Duodenal mucosa (tissue), 2 donors: Measurements from ENCODE around the gene VASN.
"Not testable (repeated sequence)": the region's sequence is repeated elsewhere in the genome, so short reads cannot be mapped to it uniquely, and the experiment has no call there.

Experiments
- H3K27ac ChIP-seq: one replicate; pipeline ENCODE4 v1.7.0; 2013; ENCODE audit warnings: low read depth, low read length
- H3K27me3 ChIP-seq, 2 donors: one replicate each; pipeline ENCODE4 v1.7.0; 2013; ENCODE audit warnings: low read length in 2 of 2, control low read depth in 1 of 2; ENCODE audit not compliant: insufficient read depth in 2 of 2, control insufficient read depth in 1 of 2
- H3K36me3 ChIP-seq, 2 donors: one replicate each; pipeline ENCODE4 v1.7.0; 2013; ENCODE audit warnings: low read length in 2 of 2, control low read depth in 1 of 2; ENCODE audit not compliant: insufficient read depth in 2 of 2, control insufficient read depth in 1 of 2
- H3K4me1 ChIP-seq, 2 donors: one replicate each; pipeline ENCODE4 v1.7.0; 2013; ENCODE audit warnings: low read length in 2 of 2, control low read depth in 1 of 2; ENCODE audit not compliant: insufficient read depth in 2 of 2, control insufficient read depth in 1 of 2
- H3K4me3 ChIP-seq, 2 donors: one replicate each; pipeline ENCODE4 v1.7.0; 2013; ENCODE audit warnings: low read length in 2 of 2, low read depth in 1 of 2
- H3K9ac ChIP-seq, 2 donors: one replicate each; pipeline ENCODE4 v1.7.0; 2013; ENCODE audit warnings: low read length in 2 of 2, low read depth in 1 of 2
- H3K9me3 ChIP-seq, 2 donors: one replicate each; pipeline ENCODE4 v1.7.0; 2013; ENCODE audit warnings: low read length in 2 of 2, control low read depth in 1 of 2; ENCODE audit not compliant: control insufficient read depth in 1 of 2

VASN gene

GRCh38 chr16:4328782-4329775 lies 42.6 kb upstream of the VASN start:
- no peaks in the 10 kb centered on the region for H3K36me3 ChIP-seq
- H3K9me3 ChIP-seq, result no peaks in the 10 kb centered on the region
- H3K27me3 ChIP-seq, result peaks cover 0 to 16% of the 10 kb centered on the region in 2 donors
- H3K4me3 ChIP-seq, result no peak overlapping the region
- H3K4me1 ChIP-seq, result peaks cover 11 to 17% of the 10 kb centered on the region in 2 donors
- H3K27ac ChIP-seq, result peak overlapping the region; percentile 62
- peak overlapping the region in 1 of 2 donors; percentile 33 for H3K9ac ChIP-seq

- Histone ChIP-seq H3K9ac (no peak overlapping the region), H3K27me3 (peaks cover 0 to 16% of the 10 kb centered on the region in 2 donors), H3K4me1 (peaks cover 11 to 17% of the 10 kb centered on the region in 2 donors), H3K4me3 (no peak overlapping the region), H3K36me3 (peaks cover 0 to 6% of the 10 kb centered on the region in 2 donors), H3K27ac (no peak overlapping the region), H3K9me3 (no peaks in the 10 kb centered on the region)
Observed at GRCh38 chr16:4330277-4330874, 41.3 kb upstream of the VASN start.

DNA sequence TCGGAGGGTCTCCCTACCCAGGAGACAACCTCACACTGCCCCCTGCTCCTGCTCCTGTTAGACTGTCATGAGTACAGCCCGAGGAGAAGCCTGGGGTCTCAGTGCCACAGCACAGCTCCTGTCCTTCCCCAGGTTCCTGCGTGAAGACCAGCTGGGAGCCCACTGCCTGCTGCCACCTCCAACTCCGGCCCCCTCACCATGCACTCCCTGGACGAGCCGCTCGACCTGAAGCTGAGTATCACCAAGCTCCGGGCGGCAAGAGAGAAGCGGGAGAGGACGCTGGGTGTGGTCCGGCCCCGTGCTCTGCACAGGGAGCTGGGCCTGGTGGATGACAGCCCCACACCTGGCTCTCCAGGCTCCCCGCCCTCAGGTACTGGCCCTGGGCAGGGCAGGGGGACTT lies 39.6 kb upstream of the VASN start:
- Histone ChIP-seq H3K4me3 (no peak overlapping the region), H3K27me3 (peaks cover 0 to 16% of the 10 kb centered on the region in 2 donors), H3K9ac (no peak overlapping the region), H3K27ac (no peak overlapping the region), H3K36me3 (peaks cover 0 to 6% of the 10 kb centered on the region in 2 donors), H3K4me1 (peaks cover 11 to 17% of the 10 kb centered on the region in 2 donors), H3K9me3 (no peaks in the 10 kb centered on the region)

- Histone ChIP-seq H3K9me3 (no peaks in the 10 kb centered on the region), H3K27ac (no peak overlapping the region), H3K4me3 (no peak overlapping the region), H3K4me1 (peaks cover 11 to 17% of the 10 kb centered on the region in 2 donors), H3K9ac (no peak overlapping the region), H3K27me3 (peaks cover 0 to 16% of the 10 kb centered on the region in 2 donors), H3K36me3 (peaks cover 0 to 6% of the 10 kb centered on the region in 2 donors)
Observed at GRCh38 chr16:4332623-4333307, 38.9 kb upstream of the VASN start.

- H3K36me3 ChIP-seq, result peaks cover 0 to 6% of the 10 kb centered on the region in 2 donors
- H3K9ac ChIP-seq, result no peak overlapping the region
Observed at GRCh38 chr16:4333308-4333638, 38.4 kb upstream of the VASN start.

DNA sequence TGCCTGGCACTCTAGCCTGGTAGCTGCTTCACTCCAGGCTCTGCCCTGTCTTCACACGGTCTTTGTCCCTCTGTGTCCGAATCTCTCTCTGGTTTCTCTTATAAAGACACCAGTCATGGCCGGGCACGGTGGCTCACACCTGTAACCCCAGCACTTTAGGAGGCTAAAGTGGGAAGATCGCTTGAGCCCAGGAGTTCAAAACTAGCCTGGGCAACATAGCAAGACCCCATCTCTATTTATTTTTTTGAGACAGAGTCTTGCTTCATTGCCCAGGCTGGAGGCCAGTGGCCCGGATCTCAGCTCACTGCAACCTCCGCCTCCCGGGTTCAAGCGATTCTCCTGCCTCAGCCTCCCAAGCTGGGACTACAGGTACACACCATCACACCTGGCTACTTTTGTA lies 37.9 kb upstream of the VASN start:
- H3K4me1 ChIP-seq, result peaks cover 2 to 12% of the 10 kb centered on the region in 2 donors
- H3K9me3 ChIP-seq, H3K27ac ChIP-seq, H3K4me3 ChIP-seq, H3K36me3 ChIP-seq, H3K9ac ChIP-seq: not testable (repeated sequence)
- H3K27me3 ChIP-seq, result peaks cover 0 to 16% of the 10 kb centered on the region in 2 donors

More at GRCh38 chr16:4333308-4333638, 38.4 kb upstream of the VASN start:
- H3K27ac ChIP-seq, result no peak overlapping the region
- no peaks in the 10 kb centered on the region for H3K9me3 ChIP-seq
- peaks cover 6 to 16% of the 10 kb centered on the region in 2 donors for H3K4me1 ChIP-seq
- H3K4me3 ChIP-seq, result no peak overlapping the region
- peaks cover 0 to 16% of the 10 kb centered on the region in 2 donors for H3K27me3 ChIP-seq

DNA sequence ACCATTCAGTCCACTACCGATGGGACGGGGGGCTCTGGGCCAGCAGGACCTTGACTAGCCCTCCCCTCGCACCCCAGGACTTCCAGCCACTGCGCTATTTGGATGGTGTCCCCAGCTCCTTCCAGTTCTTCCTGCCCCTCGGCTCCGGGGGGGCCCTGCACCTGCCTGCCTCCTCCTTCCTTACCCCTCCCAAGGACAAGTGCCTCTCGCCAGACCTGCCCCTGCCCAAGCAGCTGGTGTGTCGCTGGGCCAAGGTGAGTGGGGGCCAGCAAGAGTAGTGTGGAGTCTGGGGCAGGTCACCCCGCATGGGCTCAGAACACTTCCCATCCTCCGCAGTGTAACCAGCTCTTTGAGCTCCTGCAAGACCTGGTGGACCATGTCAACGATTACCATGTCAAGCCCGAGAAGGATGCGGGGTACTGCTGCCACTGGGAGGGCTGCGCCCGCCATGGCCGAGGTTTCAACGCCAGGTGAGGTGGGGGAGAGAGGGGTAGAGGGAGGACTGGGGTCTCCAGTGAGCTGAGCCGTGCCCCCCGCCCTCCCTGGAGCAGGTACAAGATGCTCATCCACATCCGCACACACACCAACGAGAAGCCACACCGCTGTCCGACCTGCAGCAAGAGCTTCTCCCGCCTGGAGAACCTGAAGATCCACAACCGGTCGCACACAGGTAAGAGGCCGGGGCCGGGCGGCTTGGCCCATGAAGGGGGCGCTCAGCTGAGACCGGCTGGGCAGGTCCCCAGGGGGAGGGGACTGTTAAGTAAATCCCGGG lies 36.7 kb upstream of the VASN start:
- no peaks in the 10 kb centered on the region for H3K9me3 ChIP-seq
- H3K36me3 ChIP-seq, result peaks cover 0 to 18% of the 10 kb centered on the region in 2 donors
- H3K4me3 ChIP-seq, result no peak overlapping the region
- no peak overlapping the region for H3K9ac ChIP-seq
- no peak overlapping the region for H3K27ac ChIP-seq
- H3K4me1 ChIP-seq, result no peaks in the 10 kb centered on the region
- H3K27me3 ChIP-seq, result peaks cover 0 to 16% of the 10 kb centered on the region in 2 donors

GRCh38 chr16:4336701-4337539 lies 34.7 kb upstream of the VASN start:
- Histone ChIP-seq H3K4me1 (no peaks in the 10 kb centered on the region), H3K9ac (no peak overlapping the region), H3K27ac (no peak overlapping the region), H3K36me3 (peaks cover 5 to 29% of the 10 kb centered on the region in 2 donors), H3K27me3 (peaks cover 0 to 15% of the 10 kb centered on the region in 2 donors), H3K9me3 (no peaks in the 10 kb centered on the region), H3K4me3 (no peak overlapping the region)

- no peaks in the 10 kb centered on the region for H3K4me1 ChIP-seq
- peaks cover 5 to 29% of the 10 kb centered on the region in 2 donors for H3K36me3 ChIP-seq
- H3K27me3 ChIP-seq, result peaks cover 0 to 8% of the 10 kb centered on the region in 2 donors
- no peaks in the 10 kb centered on the region for H3K9me3 ChIP-seq
- H3K27ac ChIP-seq, result no peak overlapping the region
- no peak overlapping the region for H3K9ac ChIP-seq
- no peak overlapping the region for H3K4me3 ChIP-seq
Observed at GRCh38 chr16:4337540-4338088, 34.0 kb upstream of the VASN start.
